ENCODE results near the gene USP25.

DNA sequence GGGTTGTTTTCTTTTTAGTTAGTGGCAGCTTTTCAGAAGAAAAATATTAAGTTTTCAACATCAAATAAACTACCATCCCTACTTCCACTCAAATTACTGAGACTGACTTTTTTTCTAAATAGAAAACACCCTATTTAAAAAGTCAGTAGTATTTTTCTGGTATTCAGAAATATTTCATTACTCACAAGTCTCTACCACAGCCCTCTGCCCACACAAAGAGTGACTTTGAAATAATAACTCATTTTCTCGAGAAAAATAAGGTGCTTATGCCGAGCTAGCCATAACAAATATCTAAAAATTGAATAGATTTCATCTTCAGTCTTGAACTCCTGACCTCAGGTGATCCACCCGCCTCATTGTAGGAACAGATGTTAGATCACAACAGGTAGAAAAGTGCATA lies 41.8 kb upstream of the USP25 start:
- TF ChIP-seq POLR2A (IDR thresholded peaks at IDR 0.05; ENCODE audit: low read depth, low read length): no peak
- no peak for TF ChIP-seq POLR2AphosphoS5 (IDR thresholded peaks at IDR 0.05; ENCODE audit: low read depth, low read length)
- no peak for TF ChIP-seq TAF1 (IDR thresholded peaks at IDR 0.05; ENCODE audit: borderline replicate concordance, low read depth, low read length)

Measured in GM12892 (cell line).